ENCODE data around the gene COL6A6. TPM values are rescaled to one million over a fixed set of nuclear protein-coding genes. Genes with fewer than 3 reads are reported as not detected.

The COL6A6 gene
- polyA plus RNA-seq, 1 donor (not counting 4 experiments of a cell fraction or from before 2014, with no cell fraction given) = not detected

DNA sequence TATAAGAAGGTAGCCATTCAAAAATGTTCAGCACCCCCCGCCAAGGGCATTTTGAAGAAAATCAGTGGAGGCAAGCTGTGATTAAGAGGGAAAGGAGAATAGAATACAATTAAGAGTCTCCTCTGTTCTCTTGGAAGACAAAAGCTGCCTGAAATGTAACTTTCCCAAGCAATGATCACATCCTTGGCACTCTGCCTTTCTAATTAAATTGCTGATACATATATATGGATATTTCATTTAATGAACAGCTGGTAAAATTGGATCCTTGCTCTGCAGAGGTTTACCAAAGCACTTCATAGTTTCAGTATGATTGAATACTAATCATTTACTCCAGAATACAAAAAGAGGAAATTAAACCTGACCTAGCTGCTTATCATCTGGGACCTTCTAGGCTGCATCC is 10.4 kb downstream of the COL6A6 start:
- Histone ChIP-seq H4K20me1 (ENCODE audit: control insufficient read depth, extremely low read depth, insufficient read depth, low read length) (no peaks in the 10 kb centered on the region), H3K9ac (ENCODE audit: control insufficient read depth, extremely low read depth, insufficient read depth, low read length) (no peak overlapping the region), H3K9me1 (ENCODE audit: control insufficient read depth, extremely low read depth, insufficient read depth, low read length) (no peaks in the 10 kb centered on the region), H3K79me2 (ENCODE audit: control insufficient read depth, insufficient read depth, low read length) (no peaks in the 10 kb centered on the region), H3K4me1 (ENCODE audit: control insufficient read depth, extremely low read depth, insufficient read depth, low read length) (no peaks in the 10 kb centered on the region), H3K4me2 (ENCODE audit: control insufficient read depth, extremely low read depth, insufficient read depth, low read depth, low read length) (no peak overlapping the region), H3K9me3 (ENCODE audit: control insufficient read depth, low read depth, low read length) (no peaks in the 10 kb centered on the region), H3K27ac (ENCODE audit: control insufficient read depth, insufficient read depth, low read length) (no peak overlapping the region), H3K4me3 (ENCODE audit: control insufficient read depth in 2 of 3, extremely low read depth in 1 of 3, insufficient read depth in 2 of 3, low read depth in 1 of 3, low read length in 3 of 3) (no peak overlapping the region), H3K36me3 (ENCODE audit: control insufficient read depth in 2 of 2, extremely low read depth in 1 of 2, insufficient read depth in 2 of 2, low read length in 2 of 2) (no peaks in the 10 kb centered on the region), H3K27me3 (ENCODE audit: control insufficient read depth, extremely low read depth, insufficient read depth, low read length) (peaks cover 4% of the 10 kb centered on the region), H2AFZ (ENCODE audit: control insufficient read depth, low read length) (no peak overlapping the region)
- no peak for DNase-seq (ENCODE audit: low read depth, low spot score)
- TF ChIP-seq, protein P1, sequence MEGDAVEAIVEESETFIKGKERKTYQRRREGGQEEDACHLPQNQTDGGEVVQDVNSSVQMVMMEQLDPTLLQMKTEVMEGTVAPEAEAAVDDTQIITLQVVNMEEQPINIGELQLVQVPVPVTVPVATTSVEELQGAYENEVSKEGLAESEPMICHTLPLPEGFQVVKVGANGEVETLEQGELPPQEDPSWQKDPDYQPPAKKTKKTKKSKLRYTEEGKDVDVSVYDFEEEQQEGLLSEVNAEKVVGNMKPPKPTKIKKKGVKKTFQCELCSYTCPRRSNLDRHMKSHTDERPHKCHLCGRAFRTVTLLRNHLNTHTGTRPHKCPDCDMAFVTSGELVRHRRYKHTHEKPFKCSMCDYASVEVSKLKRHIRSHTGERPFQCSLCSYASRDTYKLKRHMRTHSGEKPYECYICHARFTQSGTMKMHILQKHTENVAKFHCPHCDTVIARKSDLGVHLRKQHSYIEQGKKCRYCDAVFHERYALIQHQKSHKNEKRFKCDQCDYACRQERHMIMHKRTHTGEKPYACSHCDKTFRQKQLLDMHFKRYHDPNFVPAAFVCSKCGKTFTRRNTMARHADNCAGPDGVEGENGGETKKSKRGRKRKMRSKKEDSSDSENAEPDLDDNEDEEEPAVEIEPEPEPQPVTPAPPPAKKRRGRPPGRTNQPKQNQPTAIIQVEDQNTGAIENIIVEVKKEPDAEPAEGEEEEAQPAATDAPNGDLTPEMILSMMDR (optimal IDR thresholded peaks at IDR 0.05 in 1 of 3, IDR thresholded peaks at IDR 0.05 in 1 of 3, conservative IDR thresholded peaks at IDR 0.05 in 1 of 3; ENCODE audit: extremely low read depth in 1 of 3, insufficient read depth in 2 of 3, low read length in 3 of 3) = no peak
- TF ChIP-seq EZH2 (IDR thresholded peaks at IDR 0.05; ENCODE audit: low read length) = no peak
- FAIRE-seq = no peak
- dilution Hi-C loops (cut with MboI; ENCODE audit: extremely low pct_ligation_motif_present, low sequenced_read_pairs) = no loop called here

DNA sequence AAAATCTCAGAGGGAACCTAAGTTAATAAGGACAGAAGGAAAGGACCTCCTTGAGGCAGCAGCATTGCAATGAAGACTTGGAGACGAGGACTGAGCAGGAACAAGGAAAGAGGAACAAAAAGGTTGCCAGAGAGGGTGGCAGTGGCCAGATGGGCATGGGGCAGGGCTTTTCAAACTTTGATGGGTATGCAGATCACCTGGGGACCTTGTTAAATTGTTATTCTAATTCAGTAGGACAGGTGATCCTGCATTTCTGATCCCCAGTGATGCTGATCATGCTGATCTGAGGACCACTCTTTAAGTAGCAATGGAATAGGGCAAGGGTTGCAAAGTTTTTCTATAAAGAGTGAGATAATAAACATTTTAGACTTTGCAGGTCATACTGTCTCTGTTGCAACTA is 11.1 kb downstream of the COL6A6 start:
- peaks cover 4% of the 10 kb centered on the region for H3K27me3 ChIP-seq (ENCODE audit: control insufficient read depth, extremely low read depth, insufficient read depth, low read length)
- H3K4me1 ChIP-seq (ENCODE audit: control insufficient read depth, extremely low read depth, insufficient read depth, low read length) = no peaks in the 10 kb centered on the region
- TF ChIP-seq EZH2 (IDR thresholded peaks at IDR 0.05; ENCODE audit: low read length) = no peak
- TF ChIP-seq, protein P1 (optimal IDR thresholded peaks at IDR 0.05 in 1 of 3, IDR thresholded peaks at IDR 0.05 in 1 of 3, conservative IDR thresholded peaks at IDR 0.05 in 1 of 3; ENCODE audit: extremely low read depth in 1 of 3, insufficient read depth in 2 of 3, low read length in 3 of 3) = no peak
- H3K27ac ChIP-seq (ENCODE audit: control insufficient read depth, insufficient read depth, low read length) = no peak overlapping the region
- H4K20me1 ChIP-seq (ENCODE audit: control insufficient read depth, extremely low read depth, insufficient read depth, low read length) = no peaks in the 10 kb centered on the region
- no peak overlapping the region for H3K4me3 ChIP-seq (ENCODE audit: control insufficient read depth in 2 of 3, extremely low read depth in 1 of 3, insufficient read depth in 2 of 3, low read depth in 1 of 3, low read length in 3 of 3)
- dilution Hi-C loops (cut with MboI; ENCODE audit: extremely low pct_ligation_motif_present, low sequenced_read_pairs) = no loop called here
- no peaks in the 10 kb centered on the region for H3K79me2 ChIP-seq (ENCODE audit: control insufficient read depth, insufficient read depth, low read length)
- no peak overlapping the region for H3K9ac ChIP-seq (ENCODE audit: control insufficient read depth, extremely low read depth, insufficient read depth, low read length)
- DNase-seq (ENCODE audit: low read depth, low spot score) = no peak
- H3K4me2 ChIP-seq (ENCODE audit: control insufficient read depth, extremely low read depth, insufficient read depth, low read depth, low read length) = no peak overlapping the region
- H3K9me1 ChIP-seq (ENCODE audit: control insufficient read depth, extremely low read depth, insufficient read depth, low read length) = no peaks in the 10 kb centered on the region
- no peaks in the 10 kb centered on the region for H3K36me3 ChIP-seq (ENCODE audit: control insufficient read depth in 2 of 2, extremely low read depth in 1 of 2, insufficient read depth in 2 of 2, low read length in 2 of 2)
- no peak for FAIRE-seq
- H2AFZ ChIP-seq (ENCODE audit: control insufficient read depth, low read length) = no peak overlapping the region
- H3K9me3 ChIP-seq (ENCODE audit: control insufficient read depth, low read depth, low read length) = no peaks in the 10 kb centered on the region
